A549 treated with AZD9567 at 1 μM for 4 hours (cell line): ENCODE results near the gene POLA2. TPM values are rescaled to one million over a fixed set of nuclear protein-coding genes. Genes with fewer than 3 reads are reported as not detected.

ENCODE experiments used
- total RNA-seq: library from RNA; stranded (reverse); fragments of 200-300 nt; extraction: Qiagen RNA extraction; gene quantifications from 5 replicates; pipeline ENCODE4 v1.2.3, GENCODE V29; 2022; ENCODE audit not compliant: insufficient read depth

Gene POLA2
- 10.7 to 16.6 TPM (median 12.9 TPM) in 5 replicates for total RNA-seq

GRCh38 chr11:65261591-65262380, at the start of gene POLA2:
Gene POLA2 (plus strand): TSS chr11:65261962. CDS start chr11:65262293, 331 bp downstream.

GRCh38 chr11:65314501-65315203, 52.9 kb downstream of the POLA2 start, which contains the start of gene CDC42EP2:
Gene CDC42EP2 (plus strand): TSS chr11:65314866. CDS start chr11:65320899, 6,033 bp downstream.

Other genes with a start within 250 kb of the POLA2 start
- 178 to 191 TPM (median 184 TPM) in 5 replicates for gene ARL2, start 247.8 kb upstream of the POLA2 start, total RNA-seq
- 21.5 to 38.9 TPM (median 23.0 TPM) in 5 replicates for gene SNX15, start 234.5 kb upstream of the POLA2 start, total RNA-seq
- gene SAC3D1, start 220.8 kb upstream of the POLA2 start, total RNA-seq, result 28.1 to 60.9 TPM (median 56.5 TPM) in 5 replicates
- gene NAALADL1, start 203.4 kb upstream of the POLA2 start, total RNA-seq, result 0.10 to 0.11 TPM (median 0.10 TPM) in 3 of 5 replicates, not detected in the others
- gene CDCA5, start 177.9 kb upstream of the POLA2 start, total RNA-seq, result 53.7 to 73.8 TPM (median 71.6 TPM) in 5 replicates
- 36.2 to 60.8 TPM (median 37.2 TPM) in 5 replicates for gene ZFPL1, start 177.7 kb upstream of the POLA2 start, total RNA-seq
- 53.4 to 56.1 TPM (median 54.3 TPM) in 5 replicates for gene VPS51, start 165.7 kb upstream of the POLA2 start, total RNA-seq
- 5.2 to 8.9 TPM (median 7.1 TPM) in 5 replicates for gene TM7SF2, start 150.1 kb upstream of the POLA2 start, total RNA-seq
- gene ZNHIT2, start 144.3 kb upstream of the POLA2 start, total RNA-seq, result 18.0 to 24.2 TPM (median 22.8 TPM) in 5 replicates
- 717 to 1,025 TPM (median 998 TPM) in 5 replicates for gene FAU, start 139.8 kb upstream of the POLA2 start, total RNA-seq
- 63.0 to 75.1 TPM (median 69.6 TPM) in 5 replicates for gene MRPL49, start 139.6 kb upstream of the POLA2 start, total RNA-seq
- 32.1 to 46.1 TPM (median 43.1 TPM) in 5 replicates for gene SYVN1, start 127.4 kb upstream of the POLA2 start, total RNA-seq
- not detected in 5 replicates for gene SPDYC, start 91.7 kb upstream of the POLA2 start, total RNA-seq
- gene CAPN1, start 80.0 kb upstream of the POLA2 start, total RNA-seq, result 99.3 to 109 TPM (median 108 TPM) in 5 replicates
- gene CDC42EP2, start 52.9 kb downstream of the POLA2 start, total RNA-seq, result 15.9 to 20.4 TPM (median 17.2 TPM) in 5 replicates
- 39.2 to 41.2 TPM (median 40.8 TPM) in 5 replicates for gene DPF2, start 71.9 kb downstream of the POLA2 start, total RNA-seq
- 1.3 TPM in 5 replicates for gene TIGD3, start 92.8 kb downstream of the POLA2 start, total RNA-seq
- 8.5 to 11.6 TPM (median 10.3 TPM) in 5 replicates for gene SLC25A45, start 120.7 kb downstream of the POLA2 start, total RNA-seq
- gene FRMD8, start 124.7 kb downstream of the POLA2 start, total RNA-seq, result 33.7 to 57.0 TPM (median 56.4 TPM) in 5 replicates
- gene NEAT1, start 160.8 kb downstream of the POLA2 start, total RNA-seq, result 95.1 to 289 TPM (median 267 TPM) in 5 replicates
- gene MALAT1, start 237.1 kb downstream of the POLA2 start, total RNA-seq, result 55.2 to 111 TPM (median 88.6 TPM) in 5 replicates